Measurements from ENCODE around the gene AGAP1. TPM values are rescaled to one million over a fixed set of nuclear protein-coding genes. Genes with fewer than 3 reads are reported as not detected.

The AGAP1 gene
- total RNA-seq, 2 experiments from 2014 or later = 2.2 TPM

- no peaks in the 10 kb centered on the region for H3K36me3 Mint-ChIP-seq (ENCODE audit: low read depth)
- H3K9me3 Mint-ChIP-seq (ENCODE audit: low read depth) = no peaks in the 10 kb centered on the region
- H3K4me3 Mint-ChIP-seq = no peak overlapping the region
- CTCF ChIA-PET = interaction anchor here (0.6 to 1.0 kb wide), 3 partner anchors 51 to 406 kb away, joined by 3 to 4 read pairs (median 3); no protein-coding TSS in a partner anchor
- H3K27ac Mint-ChIP-seq = no peak overlapping the region
- POLR2A ChIA-PET = no interaction called here
- intact Hi-C loops (cut with DNase I, micrococcal nuclease) = no loop called here
- peaks cover 70% of the 10 kb centered on the region for H3K27me3 Mint-ChIP-seq
- DNase-seq (no peak), ATAC-seq (no peak)
- H3K4me1 Mint-ChIP-seq = peaks cover 6% of the 10 kb centered on the region
Measured at GRCh38 chr2:236173729-236174607, 680.1 kb downstream of the AGAP1 start.

GRCh38 chr2:236175548-236176150, 681.8 kb downstream of the AGAP1 start:
- ChIA-PET POLR2A (no interaction called here), CTCF (interaction anchor here (0.6 to 1.2 kb wide), 8 partner anchors 10 to 420 kb away, joined by 3 to 6 read pairs (median 4); no protein-coding TSS in a partner anchor)
- no peak overlapping the region for H3K27ac Mint-ChIP-seq
- no peak for ATAC-seq
- H3K4me1 Mint-ChIP-seq = peaks cover 13% of the 10 kb centered on the region
- no peak for DNase-seq
- no peaks in the 10 kb centered on the region for H3K9me3 Mint-ChIP-seq (ENCODE audit: low read depth)
- intact Hi-C loops (cut with DNase I, micrococcal nuclease) = loop anchor here in 1 of 2 experiments (5.0 kb wide), 1 partner anchor 123 kb away; no protein-coding TSS in a partner anchor
- H3K36me3 Mint-ChIP-seq (ENCODE audit: low read depth) = no peaks in the 10 kb centered on the region
- H3K27me3 Mint-ChIP-seq = peaks cover 65% of the 10 kb centered on the region
- no peak overlapping the region for H3K4me3 Mint-ChIP-seq

- ChIA-PET POLR2A (no interaction called here), CTCF (interaction anchor here (0.6 to 1.6 kb wide), 8 partner anchors 11 to 421 kb away, joined by 3 to 9 read pairs (median 4); no protein-coding TSS in a partner anchor)
- intact Hi-C loops (cut with DNase I, micrococcal nuclease) = loop anchor here in 1 of 2 experiments (5.0 kb wide), 1 partner anchor 124 kb away; no protein-coding TSS in a partner anchor
- no peaks in the 10 kb centered on the region for H3K9me3 Mint-ChIP-seq (ENCODE audit: low read depth)
- DNase-seq (peak; percentile 46), ATAC-seq (peak; percentile 64)
- no peaks in the 10 kb centered on the region for H3K36me3 Mint-ChIP-seq (ENCODE audit: low read depth)
- H3K27me3 Mint-ChIP-seq = peaks cover 64% of the 10 kb centered on the region
- H3K4me1 Mint-ChIP-seq = peaks cover 13% of the 10 kb centered on the region
- H3K27ac Mint-ChIP-seq = no peak overlapping the region
- no peak overlapping the region for H3K4me3 Mint-ChIP-seq
Measured at GRCh38 chr2:236176417-236176816, 682.6 kb downstream of the AGAP1 start.

GRCh38 chr2:236176951-236177350, 683.1 kb downstream of the AGAP1 start:
- no peaks in the 10 kb centered on the region for H3K9me3 Mint-ChIP-seq (ENCODE audit: low read depth)
- no peak for DNase-seq
- peaks cover 13% of the 10 kb centered on the region for H3K4me1 Mint-ChIP-seq
- ATAC-seq = no peak
- H3K4me3 Mint-ChIP-seq = no peak overlapping the region
- no peaks in the 10 kb centered on the region for H3K36me3 Mint-ChIP-seq (ENCODE audit: low read depth)
- ChIA-PET POLR2A (no interaction called here), CTCF (interaction anchor here (1.4 to 5.9 kb wide), 4 partner anchors 15 to 411 kb away, joined by 3 to 35 read pairs (median 7); no protein-coding TSS in a partner anchor)
- peaks cover 64% of the 10 kb centered on the region for H3K27me3 Mint-ChIP-seq
- intact Hi-C loops (cut with DNase I, micrococcal nuclease) = loop anchor here in 1 of 2 experiments (1.0 to 5.0 kb wide), 2 partner anchors 125 to 411 kb away; no protein-coding TSS in a partner anchor
- H3K27ac Mint-ChIP-seq = no peak overlapping the region

GRCh38 chr2:236177604-236177966, 683.7 kb downstream of the AGAP1 start:
- CTCF ChIA-PET = interaction anchor here (0.6 to 5.9 kb wide), 6 partner anchors 12 to 412 kb away, joined by 3 to 35 read pairs (median 4); no protein-coding TSS in a partner anchor
- POLR2A ChIA-PET = no interaction called here
- no peak overlapping the region for H3K27ac Mint-ChIP-seq
- ATAC-seq (peak; percentile 86), DNase-seq (peak; percentile 76)
- intact Hi-C loops (cut with DNase I, micrococcal nuclease) = loop anchor here in 1 of 2 experiments (1.0 to 5.0 kb wide), 2 partner anchors 125 to 411 kb away; no protein-coding TSS in a partner anchor
- no peaks in the 10 kb centered on the region for H3K9me3 Mint-ChIP-seq (ENCODE audit: low read depth)
- peaks cover 13% of the 10 kb centered on the region for H3K4me1 Mint-ChIP-seq
- H3K27me3 Mint-ChIP-seq = peaks cover 59% of the 10 kb centered on the region
- no peak overlapping the region for H3K4me3 Mint-ChIP-seq
- H3K36me3 Mint-ChIP-seq (ENCODE audit: low read depth) = no peaks in the 10 kb centered on the region

GRCh38 chr2:236177967-236178889, 684.4 kb downstream of the AGAP1 start:
- Mint-ChIP-seq H3K27me3 (peaks cover 62% of the 10 kb centered on the region), H3K27ac (no peak overlapping the region), H3K4me1 (peaks cover 13% of the 10 kb centered on the region), H3K36me3 (ENCODE audit: low read depth) (no peaks in the 10 kb centered on the region), H3K9me3 (ENCODE audit: low read depth) (no peaks in the 10 kb centered on the region), H3K4me3 (peak overlapping the region; percentile 40)
- peak; percentile 73 for DNase-seq
- ATAC-seq = peak; percentile 49
- intact Hi-C loops (cut with DNase I, micrococcal nuclease) = loop anchor here in 1 of 2 experiments (1.0 to 5.0 kb wide), 3 partner anchors 11 to 412 kb away; no protein-coding TSS in a partner anchor
- CTCF ChIA-PET = interaction anchor here (0.6 to 5.9 kb wide), 11 partner anchors 8 to 504 kb away, joined by 3 to 35 read pairs (median 3); no protein-coding TSS in a partner anchor
- POLR2A ChIA-PET = no interaction called here

- no peak overlapping the region for H3K4me3 Mint-ChIP-seq
- peaks cover 13% of the 10 kb centered on the region for H3K4me1 Mint-ChIP-seq
- no peaks in the 10 kb centered on the region for H3K9me3 Mint-ChIP-seq (ENCODE audit: low read depth)
- intact Hi-C loops (cut with DNase I, micrococcal nuclease) = loop anchor here in 1 of 2 experiments (1.0 to 5.0 kb wide), 2 partner anchors 12 to 127 kb away; no protein-coding TSS in a partner anchor
- DNase-seq (no peak), ATAC-seq (no peak)
- H3K27ac Mint-ChIP-seq = no peak overlapping the region
- no peaks in the 10 kb centered on the region for H3K36me3 Mint-ChIP-seq (ENCODE audit: low read depth)
- POLR2A ChIA-PET = no interaction called here
- peaks cover 63% of the 10 kb centered on the region for H3K27me3 Mint-ChIP-seq
- CTCF ChIA-PET = interaction anchor here (0.5 to 5.9 kb wide), 6 partner anchors 9 to 1566 kb away, joined by 3 to 35 read pairs (median 3); no protein-coding TSS in a partner anchor
Measured at GRCh38 chr2:236178890-236179235, 685.0 kb downstream of the AGAP1 start.

GRCh38 chr2:236179236-236180075, 685.6 kb downstream of the AGAP1 start:
- Mint-ChIP-seq H3K4me3 (no peak overlapping the region), H3K36me3 (ENCODE audit: low read depth) (no peaks in the 10 kb centered on the region), H3K9me3 (ENCODE audit: low read depth) (peaks cover under 1% of the 10 kb centered on the region), H3K27ac (no peak overlapping the region), H3K27me3 (peaks cover 61% of the 10 kb centered on the region), H3K4me1 (peaks cover 13% of the 10 kb centered on the region)
- ChIA-PET CTCF (interaction anchor here (0.5 to 5.9 kb wide), 10 partner anchors 10 to 1566 kb away, joined by 3 to 35 read pairs (median 4); no protein-coding TSS in a partner anchor), POLR2A (no interaction called here)
- intact Hi-C loops (cut with DNase I, micrococcal nuclease) = loop anchor here (1.0 to 5.0 kb wide), 4 partner anchors 15 to 413 kb away; no protein-coding TSS in a partner anchor
- ATAC-seq (no peak), DNase-seq (no peak)

GRCh38 chr2:236180076-236180816, 686.4 kb downstream of the AGAP1 start:
- POLR2A ChIA-PET = no interaction called here

More at GRCh38 chr2:236180076-236180816, 686.4 kb downstream of the AGAP1 start:
- DNase-seq (no peak), ATAC-seq (no peak)
- CTCF ChIA-PET = interaction anchor here (0.7 to 5.9 kb wide), 16 partner anchors 9 to 414 kb away, joined by 3 to 35 read pairs (median 4); no protein-coding TSS in a partner anchor
- H3K27ac Mint-ChIP-seq = no peak overlapping the region
- H3K4me1 Mint-ChIP-seq = peaks cover 13% of the 10 kb centered on the region
- H3K9me3 Mint-ChIP-seq (ENCODE audit: low read depth) = peaks cover 2% of the 10 kb centered on the region
- peaks cover 59% of the 10 kb centered on the region for H3K27me3 Mint-ChIP-seq
- intact Hi-C loops (cut with DNase I, micrococcal nuclease) = loop anchor here (1.0 to 2.0 kb wide), 3 partner anchors 15 to 414 kb away; no protein-coding TSS in a partner anchor
- H3K36me3 Mint-ChIP-seq (ENCODE audit: low read depth) = no peaks in the 10 kb centered on the region
- H3K4me3 Mint-ChIP-seq = no peak overlapping the region
